TTC549 (cell line): ENCODE measurements around the gene NAV3.

Experiments used
- FAIRE-seq: peaks from 2 replicates; lab custom pipeline; 2012; peaks lifted over from hg19 to GRCh38; lab: Jason Lieb, UNC

Gene NAV3

GRCh38 chr12:77842430-77842829, 11.7 kb downstream of the NAV3 start:
- no peak for FAIRE-seq

GRCh38 chr12:77845831-77846230, 15.1 kb downstream of the NAV3 start:
- no peak for FAIRE-seq

- FAIRE-seq = no peak
These were observed 16.4 kb downstream of the NAV3 start for GRCh38 chr12:77847060-77847541.

GRCh38 chr12:77847680-77848431, 17.2 kb downstream of the NAV3 start:
- FAIRE-seq = no peak

- no peak for FAIRE-seq
These were observed 19.4 kb downstream of the NAV3 start for GRCh38 chr12:77850129-77850528.

- no peak for FAIRE-seq
These were observed 20.0 kb downstream of the NAV3 start for GRCh38 chr12:77850698-77851097.

GRCh38 chr12:77855548-77855947, 24.9 kb downstream of the NAV3 start:
- FAIRE-seq = no peak

GRCh38 chr12:77861317-77861716, 30.6 kb downstream of the NAV3 start:
- FAIRE-seq = no peak

GRCh38 chr12:77865178-77865577, 34.5 kb downstream of the NAV3 start:
- FAIRE-seq = no peak

- no peak for FAIRE-seq
These were observed 48.2 kb downstream of the NAV3 start for GRCh38 chr12:77878901-77879300.

GRCh38 chr12:77882709-77883108, 52.0 kb downstream of the NAV3 start:
- FAIRE-seq = no peak

GRCh38 chr12:77888611-77889010, 57.9 kb downstream of the NAV3 start:
- FAIRE-seq = no peak

GRCh38 chr12:77891518-77892147, 60.9 kb downstream of the NAV3 start:
- FAIRE-seq = no peak

GRCh38 chr12:77893918-77894317, 63.2 kb downstream of the NAV3 start:
- FAIRE-seq = no peak

- FAIRE-seq = no peak
These were observed 63.9 kb downstream of the NAV3 start for GRCh38 chr12:77894556-77894955.

- no peak for FAIRE-seq
These were observed 65.0 kb downstream of the NAV3 start for GRCh38 chr12:77895699-77896098.

- no peak for FAIRE-seq
These were observed 77.2 kb downstream of the NAV3 start for GRCh38 chr12:77907936-77908335.

GRCh38 chr12:77914081-77914488, 83.4 kb downstream of the NAV3 start:
- no peak for FAIRE-seq

GRCh38 chr12:77915071-77915600, 84.4 kb downstream of the NAV3 start:
- FAIRE-seq = no peak

- FAIRE-seq = no peak
These were observed 85.6 kb downstream of the NAV3 start for GRCh38 chr12:77916276-77916675.

GRCh38 chr12:77918046-77918445, 87.4 kb downstream of the NAV3 start:
- no peak for FAIRE-seq

- FAIRE-seq = no peak
These were observed 88.8 kb downstream of the NAV3 start for GRCh38 chr12:77919450-77919849.

- FAIRE-seq = no peak
These were observed 93.2 kb downstream of the NAV3 start for GRCh38 chr12:77923882-77924281.

GRCh38 chr12:77924703-77925102, 94.0 kb downstream of the NAV3 start:
- FAIRE-seq = no peak
